Erythroblast (primary cell): ENCODE data around the gene TENM3.

Experiments
- DNase-seq, 2 experiments: peaks; one replicate each; lab custom pipeline; 2025; lab: John Stamatoyannopoulos, UW
- GATA1 ChIP-seq: IDR thresholded peaks from 2 replicates; pipeline ENCODE4 v1.6.1; 2011; ENCODE audit warnings: low read depth, mild to moderate bottlenecking, control low read depth, low read length, moderate library complexity
- POLR2A ChIP-seq: IDR thresholded peaks from 2 replicates; pipeline ENCODE4 v1.6.1; 2011; ENCODE audit warnings: mild to moderate bottlenecking, low read length

TENM3 gene

DNA sequence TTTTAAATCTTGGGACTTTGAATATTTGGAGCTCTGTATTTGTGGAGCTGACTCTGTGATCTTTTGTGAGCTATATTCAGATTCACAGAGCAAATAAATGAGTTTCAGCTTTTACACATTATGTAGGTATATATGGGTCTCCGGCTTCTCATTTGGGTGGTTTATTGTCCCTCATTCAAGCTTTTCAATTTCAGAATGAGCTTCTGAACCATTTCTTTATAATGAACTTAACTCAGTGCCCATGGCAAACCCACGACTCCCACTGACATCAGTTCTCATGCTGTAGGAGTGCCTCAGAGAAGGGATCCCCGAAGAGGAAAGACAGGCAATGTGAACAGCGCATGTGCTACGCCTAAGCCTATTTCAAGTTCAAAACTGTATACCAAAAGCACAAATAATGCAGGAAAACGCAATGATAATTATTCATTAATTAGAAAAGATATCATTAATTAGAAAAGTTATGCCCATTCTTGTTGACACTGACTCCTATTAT lies 517.4 kb downstream of the TENM3 start:
- TF ChIP-seq POLR2A, result no peak
- no peak for TF ChIP-seq GATA1
- no peak for DNase-seq

DNA sequence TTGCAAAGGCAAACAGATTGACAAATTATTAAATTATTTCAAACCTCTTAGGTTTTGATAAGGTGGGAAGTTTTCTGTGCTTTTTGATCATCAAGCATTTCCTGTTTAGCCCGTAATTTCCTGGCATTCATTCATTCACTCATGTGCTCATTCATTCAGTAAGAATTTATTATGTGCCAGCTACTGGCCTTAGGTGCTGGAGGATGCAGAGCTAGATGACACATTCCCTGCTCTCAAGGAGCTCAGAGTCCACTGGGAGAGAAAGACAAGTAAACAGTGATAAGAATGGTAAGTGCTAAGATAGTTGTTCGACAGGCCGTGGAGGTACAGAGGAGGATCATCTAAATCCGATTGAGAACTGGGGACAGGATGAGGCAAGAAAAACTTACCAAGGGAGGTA lies 520.9 kb downstream of the TENM3 start:
- TF ChIP-seq GATA1 (no peak), POLR2A (no peak)
- DNase-seq, result no peak

DNA sequence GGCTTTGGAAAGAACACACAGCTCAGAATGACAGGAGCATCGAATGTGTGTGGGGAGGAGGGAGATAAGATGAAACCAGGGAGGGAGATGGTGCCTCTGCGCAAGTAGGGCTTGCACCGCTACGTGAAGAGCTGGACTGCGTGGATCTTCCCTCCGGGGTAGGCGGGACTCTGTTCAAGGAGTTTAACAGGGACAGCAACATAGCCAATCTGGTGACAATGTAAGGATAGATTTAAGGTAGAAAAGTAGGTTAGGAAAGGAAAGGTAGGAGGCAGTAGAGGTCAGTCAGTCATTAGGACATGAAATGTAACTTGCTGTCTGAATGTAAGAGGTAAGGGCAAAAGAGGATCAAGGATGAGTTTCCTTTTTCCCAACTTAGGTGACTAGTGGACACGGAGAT lies 521.4 kb downstream of the TENM3 start:
- no peak for DNase-seq
- TF ChIP-seq GATA1 (no peak), POLR2A (no peak)

DNA sequence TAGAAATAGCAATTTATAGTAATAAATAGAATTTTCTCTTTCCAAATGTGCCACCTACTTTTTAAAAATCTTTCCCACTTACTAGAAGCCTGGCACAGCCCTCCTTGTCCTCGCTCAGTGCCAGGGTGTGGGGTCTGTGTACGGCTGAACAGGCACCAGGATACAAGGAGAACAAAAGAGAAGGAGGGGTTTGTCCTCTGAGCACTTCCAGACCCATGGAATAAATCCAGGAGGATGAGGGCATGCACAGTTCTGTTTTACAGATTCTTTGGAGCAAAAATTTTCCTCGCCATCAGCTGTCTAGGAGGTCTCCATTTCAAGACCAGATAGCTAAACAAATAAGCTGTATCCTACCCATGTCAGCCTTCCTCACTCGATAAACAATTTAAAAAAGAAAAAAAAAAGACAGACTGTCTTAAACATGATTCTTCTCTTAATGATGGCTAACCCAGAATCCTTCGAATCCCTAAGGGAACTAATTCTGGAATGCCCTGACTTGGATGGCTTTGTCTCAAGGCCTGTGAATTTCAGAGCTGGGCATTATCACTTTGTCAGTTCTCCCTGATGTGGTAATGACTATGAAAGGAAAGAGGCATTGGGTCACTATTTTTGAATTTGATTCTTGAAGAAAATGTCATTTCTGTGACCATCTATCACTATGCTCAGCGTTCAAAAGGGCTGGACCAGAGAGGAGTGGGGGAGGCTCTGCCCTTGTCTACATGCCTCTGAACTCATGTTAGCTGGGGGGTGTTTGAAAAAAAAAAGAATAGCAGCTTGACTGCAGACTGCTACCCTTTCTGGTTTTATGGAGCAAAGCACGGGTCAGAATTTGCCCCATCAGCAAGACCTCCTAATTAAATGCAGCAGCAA lies 523.0 kb downstream of the TENM3 start:
- no peak for DNase-seq
- TF ChIP-seq POLR2A, result no peak
- TF ChIP-seq GATA1, result no peak

DNA sequence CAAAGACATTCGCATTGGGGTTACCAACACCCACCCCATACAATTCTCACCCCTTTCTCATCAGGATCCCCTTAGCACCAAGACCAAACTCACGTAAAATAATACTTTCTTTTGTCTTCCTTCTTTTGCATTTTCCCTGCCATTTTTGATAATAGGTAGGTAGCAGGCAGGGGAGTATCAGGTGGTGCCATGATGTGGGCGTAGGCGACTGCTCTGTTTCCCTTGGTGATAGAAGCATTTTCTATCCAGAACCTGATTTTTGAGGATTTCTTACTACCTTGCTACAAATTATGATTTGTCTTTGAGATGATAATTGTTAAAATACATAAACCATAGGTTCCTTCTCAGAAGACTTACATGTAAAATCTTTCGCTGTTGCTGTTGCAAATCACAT lies 523.7 kb downstream of the TENM3 start:
- TF ChIP-seq POLR2A (no peak), GATA1 (no peak)
- no peak for DNase-seq

GRCh38 chr4:182768838-182769237 lies 525.6 kb downstream of the TENM3 start:
- DNase-seq, result no peak
- TF ChIP-seq GATA1, result no peak
- no peak for TF ChIP-seq POLR2A

DNA sequence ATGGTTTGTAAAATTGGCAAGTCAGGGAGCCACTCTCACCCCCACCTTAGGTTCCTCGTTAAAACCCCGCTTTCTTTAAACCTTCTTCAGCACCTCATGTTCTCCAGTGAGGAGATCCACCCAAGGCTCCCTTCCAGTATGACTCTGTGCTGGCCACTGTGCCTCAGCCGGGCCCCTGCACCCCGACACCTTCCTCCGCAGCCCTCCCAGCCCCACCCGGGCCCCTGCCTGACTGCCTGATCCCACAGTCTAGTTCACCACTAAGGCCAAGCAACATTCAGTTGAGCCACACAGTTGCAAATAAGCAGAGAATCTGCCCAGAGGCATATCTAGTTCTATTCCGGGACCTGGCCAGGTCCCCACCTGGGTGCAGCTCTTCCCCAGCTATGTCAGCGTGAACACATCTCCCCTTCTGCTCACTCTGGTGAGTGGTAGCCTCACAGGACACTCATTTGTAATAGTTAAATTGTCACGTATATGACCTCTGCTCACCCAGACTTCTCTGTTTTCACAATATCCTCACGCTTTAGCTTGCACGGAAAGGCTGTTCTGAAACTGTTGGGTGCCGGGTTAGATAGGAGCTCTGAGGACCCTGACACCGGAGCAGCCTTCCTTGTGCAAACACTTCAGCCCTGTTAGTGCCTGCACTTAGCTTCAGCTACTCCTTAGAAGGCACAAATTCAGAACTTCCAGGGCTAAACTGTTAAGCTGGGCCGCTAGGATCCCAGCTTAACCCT lies 527.2 kb downstream of the TENM3 start:
- TF ChIP-seq GATA1 (no peak), POLR2A (no peak)
- DNase-seq, result no peak

- no peak for DNase-seq
- TF ChIP-seq POLR2A, result no peak
- TF ChIP-seq GATA1, result no peak
These were observed 527.9 kb downstream of the TENM3 start for GRCh38 chr4:182770996-182771514.

- no peak for DNase-seq
- TF ChIP-seq GATA1 (no peak), POLR2A (no peak)
These were observed 531.9 kb downstream of the TENM3 start for GRCh38 chr4:182775075-182775474.

DNA sequence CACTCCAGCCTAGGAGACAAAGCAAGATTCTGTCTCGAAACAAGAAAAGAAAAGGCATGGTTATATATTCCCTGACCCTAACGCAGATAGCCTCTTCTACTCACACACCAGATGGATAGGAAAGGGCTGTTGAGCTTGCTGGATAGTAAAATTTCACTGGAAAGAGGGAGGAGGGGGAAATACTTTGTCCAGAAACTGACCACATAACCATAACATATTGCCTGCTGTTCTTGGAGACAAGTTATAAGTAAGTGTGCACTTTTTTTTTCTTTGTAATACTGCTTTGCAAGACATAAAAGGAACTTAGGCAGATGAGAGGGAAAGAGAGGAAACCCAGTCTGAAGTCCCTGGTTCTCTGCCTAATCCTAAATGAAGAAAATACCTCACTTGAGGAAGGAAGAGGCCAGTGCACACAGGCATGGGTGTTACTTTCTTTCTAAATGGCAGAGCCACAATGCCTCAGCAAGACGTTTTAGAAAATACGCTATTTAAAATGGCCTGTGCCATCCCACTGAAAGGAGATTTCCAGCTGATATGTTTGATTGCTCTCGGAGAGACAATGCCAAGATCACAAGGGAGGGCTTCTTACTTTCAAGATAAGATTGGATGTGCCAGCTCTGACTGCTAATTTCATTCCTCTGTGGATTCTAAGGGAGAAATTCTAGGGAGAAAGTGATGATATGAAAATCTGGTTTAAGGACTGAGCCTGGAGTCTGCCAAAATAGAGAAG lies 533.3 kb downstream of the TENM3 start:
- no peak for DNase-seq

GRCh38 chr4:182778222-182778982 lies 535.2 kb downstream of the TENM3 start:
- DNase-seq, result no peak
- no peak for TF ChIP-seq POLR2A
- TF ChIP-seq GATA1, result no peak

More for the DNA sequence above, 533.3 kb downstream of the TENM3 start:
- no peak for TF ChIP-seq POLR2A
- no peak for TF ChIP-seq GATA1

DNA sequence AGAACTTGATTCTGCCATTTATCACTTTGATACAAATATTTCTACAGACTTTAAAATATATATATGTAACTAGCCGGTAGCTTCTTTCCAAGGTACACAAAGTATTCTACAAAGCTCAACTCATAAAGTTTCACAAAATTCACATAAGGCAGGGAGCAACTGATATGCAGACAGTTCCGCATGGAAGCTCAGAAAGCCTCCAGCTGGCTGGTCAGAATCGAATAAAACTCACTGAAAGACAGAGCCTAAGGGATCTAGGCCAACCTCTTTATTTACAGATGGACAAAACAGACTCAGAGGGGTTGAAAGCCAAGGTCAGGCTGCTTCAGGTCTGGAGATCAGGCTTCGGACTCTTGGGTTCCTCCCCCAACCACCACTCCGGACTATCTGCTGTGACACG lies 543.8 kb downstream of the TENM3 start:
- TF ChIP-seq POLR2A (no peak), GATA1 (no peak)
- no peak for DNase-seq

- DNase-seq, result no peak
- TF ChIP-seq POLR2A (no peak), GATA1 (no peak)
These were observed 545.0 kb downstream of the TENM3 start for GRCh38 chr4:182788201-182788600.
